HCT116 (cell line): ENCODE measurements around the gene ABHD4. TPM values are rescaled to one million over a fixed set of nuclear protein-coding genes. Genes with fewer than 3 reads are reported as not detected.

Experiments used
- ATAC-seq: fragments of 200-7000 bp; cut with Tn5 transposase; 2 replicates; pipeline ENCODE4 v1.9.1; 2020; ENCODE audit warnings: mild to moderate bottlenecking, moderate library complexity
- BruUV-seq: library from RNA; stranded (reverse); fragments of 400-500 nt; replicated peaks from 2 replicates; lab custom pipeline; 2021; lab: Mats Ljungman, UMichigan
- CTCF ChIA-PET: fragments of 300-600 bp; sonication (Branson Sonifier 250); formaldehyde crosslinking; loops from one replicate; lab custom pipeline; 2021; ENCODE audit warnings: antibody characterized with exemption; lab: Charles Lee
- POLR2A ChIA-PET: fragments of 300-600, 350-600 bp; sonication (Branson Sonifier 250); formaldehyde crosslinking; loops from one replicate; lab custom pipeline; 2021; ENCODE audit warnings: antibody characterized with exemption; lab: Charles Lee
- RAD21 ChIA-PET, 2 experiments: fragments of 300-600 bp; sonication (Branson Sonifier 250); formaldehyde crosslinking; loops; one replicate each; lab custom pipeline; 2023; ENCODE audit warnings: low total read pairs in 2 of 2; ENCODE audit not compliant: uncharacterized antibody in 2 of 2, unreplicated experiment in 2 of 2, low non-redundant PET in 1 of 2; lab: Charles Lee
- DNase-seq: peaks from one replicate; pipeline ENCODE4 v3.0.0-alpha.2; 2010; ENCODE audit warnings: low read depth, low spot score
- H2AFZ ChIP-seq: fragments of 200-600 bp; shearing (Covaris generic), sonication (generic); 2 replicates; pipeline ENCODE4 v1.6.1; 2017; ENCODE audit warnings: low read depth, mixed run types, mixed read lengths, antibody characterized with exemption, low read length; ENCODE audit not compliant: poor library complexity, severe bottlenecking
- H3K27ac ChIP-seq: 2 replicates; pipeline ENCODE4 v1.5.1; 2012; ENCODE audit warnings: low read depth, low read length
- H3K27me3 ChIP-seq: fragments of 200-600 bp; sonication (generic); 2 replicates; pipeline ENCODE4 v1.6.1; 2016; ENCODE audit warnings: mixed run types, low read length, mixed read lengths; ENCODE audit not compliant: insufficient read depth
- H3K36me3 ChIP-seq, 2 experiments: fragments of 200-500 bp in 1 of 2; fragments of 200-600 bp in 1 of 2; sonication (Bioruptor generic) in 1 of 2; sonication (generic) in 1 of 2; 2 replicates each; pipeline versions ENCODE4 v1.5.1 to v1.6.1; 2014 to 2016; ENCODE audit warnings: low read length in 2 of 2, inconsistent platforms in 1 of 2, mixed read lengths in 1 of 2, mixed run types in 1 of 2; ENCODE audit not compliant: insufficient read depth in 2 of 2, control insufficient read depth in 1 of 2
- H3K4me1 ChIP-seq, 2 experiments: fragments of 200-600 bp in 1 of 2; sonication (generic) in 1 of 2; 2 replicates each; pipeline versions ENCODE4 v1.5.1 to v1.6.1; 2012 to 2017; ENCODE audit warnings: low read length in 2 of 2, inconsistent platforms in 1 of 2, mild to moderate bottlenecking in 1 of 2, mixed read lengths in 1 of 2, mixed run types in 1 of 2, moderate library complexity in 1 of 2; ENCODE audit not compliant: insufficient read depth in 2 of 2, control insufficient read depth in 1 of 2
- H3K4me2 ChIP-seq: fragments of 200-600 bp; sonication (generic); 2 replicates; pipeline ENCODE4 v1.6.1; 2017; ENCODE audit warnings: mixed run types, low read length, mixed read lengths
- H3K4me3 ChIP-seq, 2 experiments: fragments of 200-600 bp in 1 of 2; sonication (generic) in 1 of 2; replicated peaks in 1 of 2; 2 replicates each; pipeline ENCODE4 v1.5.1; 2011 to 2016; ENCODE audit warnings: low read length in 2 of 2, control low read depth in 1 of 2, low read depth in 1 of 2, mild to moderate bottlenecking in 1 of 2, mixed read lengths in 1 of 2, mixed run types in 1 of 2
- H3K79me2 ChIP-seq: fragments of 200-600 bp; sonication (generic); 2 replicates; pipeline ENCODE4 v1.6.1; 2017; ENCODE audit warnings: mild to moderate bottlenecking, mixed run types, low read length, moderate library complexity, mixed read lengths; ENCODE audit not compliant: insufficient read depth
- H3K9ac ChIP-seq: fragments of 200-600 bp; sonication (generic); 2 replicates; pipeline ENCODE4 v1.6.1; 2016; ENCODE audit warnings: low read length, mixed read lengths
- H3K9me2 ChIP-seq: fragments of 200-600 bp; sonication (generic), shearing (Covaris generic); 2 replicates; pipeline ENCODE4 v1.6.1; 2017; ENCODE audit warnings: mixed run types, mild to moderate bottlenecking, moderate library complexity; ENCODE audit not compliant: insufficient read depth
- H3K9me3 ChIP-seq, 2 experiments: fragments of 200-500 bp in 1 of 2; fragments of 200-600 bp in 1 of 2; sonication (Bioruptor generic) in 1 of 2; sonication (generic) in 1 of 2; 2 replicates each; pipeline ENCODE4 v1.6.1; 2014 to 2017; ENCODE audit warnings: low read length in 2 of 2, mixed read lengths in 2 of 2, inconsistent platforms in 1 of 2, low read depth in 1 of 2, mild to moderate bottlenecking in 1 of 2, mixed run types in 1 of 2, moderate library complexity in 1 of 2; ENCODE audit not compliant: control insufficient read depth in 1 of 2, insufficient read depth in 1 of 2
- H4K20me1 ChIP-seq: fragments of 200-600 bp; sonication (generic), shearing (Covaris generic); 2 replicates; pipeline ENCODE4 v1.6.1; 2017; ENCODE audit warnings: mixed run types, mild to moderate bottlenecking, moderate library complexity; ENCODE audit not compliant: insufficient read depth
- CBX3 ChIP-seq: IDR thresholded peaks from 2 replicates; pipeline ENCODE4 v1.6.1; 2012; ENCODE audit warnings: low read depth
- FOSL1 ChIP-seq: IDR thresholded peaks from 2 replicates; pipeline ENCODE4 v1.6.1; 2012; ENCODE audit warnings: low read depth
- RAD21 ChIP-seq: IDR thresholded peaks from 2 replicates; pipeline ENCODE4 v1.6.1; 2012; ENCODE audit warnings: low read depth, mild to moderate bottlenecking
- SRF ChIP-seq: IDR thresholded peaks from 2 replicates; pipeline ENCODE4 v1.6.1; 2012; ENCODE audit warnings: low read depth
- TCF7L2 ChIP-seq: IDR thresholded peaks from 2 replicates; pipeline ENCODE4 v1.7.0; 2011; ENCODE audit warnings: borderline replicate concordance, inconsistent platforms; ENCODE audit not compliant: insufficient read depth, insufficient read length; ENCODE audit errors: extremely low read depth
- intact Hi-C: fragments of 100-400 bp; cut with micrococcal nuclease; formaldehyde crosslinking; loops from 2 replicates; pipeline ENCODE4 v1.10.0; 2022
- total RNA-seq: library from RNA; stranded (reverse); gene quantifications from one replicate; pipeline ENCODE4 v1.2.1, GENCODE V29; 2021; ENCODE audit not compliant: unreplicated experiment
- TF ChIP-seq, protein P1 (sequence below), 3 experiments: fragments of 200-600 bp in 1 of 3; sonication (generic) in 1 of 3; IDR thresholded peaks in 2 of 3; conservative IDR thresholded peaks in 1 of 3; 2 replicates each; pipeline ENCODE4 v1.5.1; 2012 to 2017; ENCODE audit warnings: low read depth in 2 of 3, low read length in 2 of 3, antibody characterized with exemption in 1 of 3, borderline replicate concordance in 1 of 3, control low read depth in 1 of 3, mild to moderate bottlenecking in 1 of 3, mixed read lengths in 1 of 3, mixed run types in 1 of 3, moderate library complexity in 1 of 3; ENCODE audit not compliant: insufficient read depth in 1 of 3

ABHD4 gene
- total RNA-seq, 1 experiment from 2014 or later, result 9.4 TPM

DNA sequence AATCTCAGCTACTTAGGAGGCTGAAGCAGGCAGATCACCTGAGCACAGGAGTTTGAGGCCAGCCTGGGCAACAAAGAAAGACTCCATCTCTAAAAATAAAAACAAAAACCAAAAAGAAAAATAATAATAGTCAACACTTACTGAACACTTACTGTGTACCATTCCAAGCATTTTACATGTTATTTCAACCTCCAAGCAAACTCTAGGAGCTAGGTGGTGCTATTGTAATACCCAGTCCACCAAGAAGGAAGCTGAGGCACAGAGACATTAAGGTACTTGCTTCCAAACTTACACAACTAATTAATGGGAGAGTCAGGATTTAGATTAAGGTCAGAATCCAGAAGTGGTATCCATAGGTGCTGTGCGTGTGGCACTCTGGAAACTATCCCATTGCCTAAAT lies 59.8 kb downstream of the ABHD4 start:
- Histone ChIP-seq H3K36me3 (no peaks in the 10 kb centered on the region), H3K9me3 (no peaks in the 10 kb centered on the region), H3K4me1 (peaks cover 2 to 6% of the 10 kb centered on the region in 2 experiments; a peak in 3 of 4 replicates), H3K27me3 (no peaks in the 10 kb centered on the region), H3K4me3 (no peak overlapping the region), H3K27ac (no peak overlapping the region), H3K9ac (no peak overlapping the region), H3K4me2 (no peak overlapping the region), H3K9me2 (no peaks in the 10 kb centered on the region), H2AFZ (no peak overlapping the region), H4K20me1 (no peaks in the 10 kb centered on the region), H3K79me2 (no peaks in the 10 kb centered on the region)
- ChIA-PET POLR2A (interaction anchor here (0.6 to 1.4 kb wide), 2 partner anchors 108 to 195 kb away, joined by 3 to 5 read pairs; partner anchors contain the start of gene OXA1L), RAD21 (interaction anchor here (0.6 to 1.1 kb wide), 4 partner anchors 55 to 196 kb away, joined by 3 to 7 read pairs (median 4); no protein-coding TSS in a partner anchor), CTCF (interaction anchor here (0.9 to 4.4 kb wide), 11 partner anchors 14 to 243 kb away, joined by 3 to 37 read pairs (median 5); partner anchors contain the start of genes DAD1, OR6J1, OXA1L and SLC7A7)
- intact Hi-C loops, result loop anchor here (1.0 to 5.0 kb wide), 3 partner anchors 159 to 244 kb away; partner anchors contain the start of gene SLC7A7
- no TSS peak for BruUV-seq
- ATAC-seq (peak; percentile 52; the same call in 1 of the 2 replicates), DNase-seq (no peak)
- TF ChIP-seq CBX3, result no peak
- no peak for TF ChIP-seq SRF
- TF ChIP-seq, protein P1, sequence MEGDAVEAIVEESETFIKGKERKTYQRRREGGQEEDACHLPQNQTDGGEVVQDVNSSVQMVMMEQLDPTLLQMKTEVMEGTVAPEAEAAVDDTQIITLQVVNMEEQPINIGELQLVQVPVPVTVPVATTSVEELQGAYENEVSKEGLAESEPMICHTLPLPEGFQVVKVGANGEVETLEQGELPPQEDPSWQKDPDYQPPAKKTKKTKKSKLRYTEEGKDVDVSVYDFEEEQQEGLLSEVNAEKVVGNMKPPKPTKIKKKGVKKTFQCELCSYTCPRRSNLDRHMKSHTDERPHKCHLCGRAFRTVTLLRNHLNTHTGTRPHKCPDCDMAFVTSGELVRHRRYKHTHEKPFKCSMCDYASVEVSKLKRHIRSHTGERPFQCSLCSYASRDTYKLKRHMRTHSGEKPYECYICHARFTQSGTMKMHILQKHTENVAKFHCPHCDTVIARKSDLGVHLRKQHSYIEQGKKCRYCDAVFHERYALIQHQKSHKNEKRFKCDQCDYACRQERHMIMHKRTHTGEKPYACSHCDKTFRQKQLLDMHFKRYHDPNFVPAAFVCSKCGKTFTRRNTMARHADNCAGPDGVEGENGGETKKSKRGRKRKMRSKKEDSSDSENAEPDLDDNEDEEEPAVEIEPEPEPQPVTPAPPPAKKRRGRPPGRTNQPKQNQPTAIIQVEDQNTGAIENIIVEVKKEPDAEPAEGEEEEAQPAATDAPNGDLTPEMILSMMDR (IDR thresholded peaks at IDR 0.05 in 2 of 3, conservative IDR thresholded peaks at IDR 0.05 in 1 of 3; ENCODE audit: borderline replicate concordance in 1 of 3, insufficient read depth in 1 of 3, low read depth in 2 of 3, low read length in 2 of 3), result peak; percentile 57 to 82 (median 59)
- TF ChIP-seq RAD21, result peak; percentile 91
- no peak for TF ChIP-seq FOSL1
- no peak for TF ChIP-seq TCF7L2
